ENCODE measurements around the gene MYADM.

DNA sequence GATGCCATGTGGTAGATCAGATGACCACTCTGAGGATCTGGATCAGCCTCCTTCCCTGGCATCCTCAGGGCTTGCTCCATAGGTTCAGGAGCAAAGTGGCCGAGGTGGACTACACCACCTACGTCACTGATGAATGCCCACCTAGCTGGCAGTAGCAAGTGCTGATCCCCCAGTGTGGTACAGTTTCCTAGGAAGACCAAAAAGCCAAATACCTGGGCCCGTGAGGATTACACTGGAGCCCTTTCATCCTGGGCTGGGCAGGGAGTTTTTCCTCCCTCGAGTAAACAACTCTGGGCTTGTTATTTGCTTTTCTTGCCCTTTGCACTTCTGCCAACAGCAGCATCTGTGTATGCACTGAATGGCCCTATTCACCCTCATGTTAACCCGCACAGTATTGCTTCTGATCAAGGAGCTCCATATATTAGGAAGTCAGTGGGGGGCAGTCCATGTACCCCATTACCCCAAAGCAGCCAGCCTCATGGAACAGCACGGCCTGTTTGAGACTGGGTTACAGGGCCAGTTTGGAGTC lies 3.3 kb upstream of the MYADM start:
- TF ChIP-seq, protein P1, sequence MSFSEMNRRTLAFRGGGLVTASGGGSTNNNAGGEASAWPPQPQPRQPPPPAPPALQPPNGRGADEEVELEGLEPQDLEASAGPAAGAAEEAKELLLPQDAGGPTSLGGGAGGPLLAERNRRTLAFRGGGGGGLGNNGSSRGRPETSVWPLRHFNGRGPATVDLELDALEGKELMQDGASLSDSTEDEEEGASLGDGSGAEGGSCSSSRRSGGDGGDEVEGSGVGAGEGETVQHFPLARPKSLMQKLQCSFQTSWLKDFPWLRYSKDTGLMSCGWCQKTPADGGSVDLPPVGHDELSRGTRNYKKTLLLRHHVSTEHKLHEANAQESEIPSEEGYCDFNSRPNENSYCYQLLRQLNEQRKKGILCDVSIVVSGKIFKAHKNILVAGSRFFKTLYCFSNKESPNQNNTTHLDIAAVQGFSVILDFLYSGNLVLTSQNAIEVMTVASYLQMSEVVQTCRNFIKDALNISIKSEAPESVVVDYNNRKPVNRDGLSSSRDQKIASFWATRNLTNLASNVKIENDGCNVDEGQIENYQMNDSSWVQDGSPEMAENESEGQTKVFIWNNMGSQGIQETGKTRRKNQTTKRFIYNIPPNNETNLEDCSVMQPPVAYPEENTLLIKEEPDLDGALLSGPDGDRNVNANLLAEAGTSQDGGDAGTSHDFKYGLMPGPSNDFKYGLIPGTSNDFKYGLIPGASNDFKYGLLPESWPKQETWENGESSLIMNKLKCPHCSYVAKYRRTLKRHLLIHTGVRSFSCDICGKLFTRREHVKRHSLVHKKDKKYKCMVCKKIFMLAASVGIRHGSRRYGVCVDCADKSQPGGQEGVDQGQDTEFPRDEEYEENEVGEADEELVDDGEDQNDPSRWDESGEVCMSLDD (tag by site-specific recombination; IDR thresholded peaks at IDR 0.05), result no peak
- TF ChIP-seq ZNF169 (tag by site-specific recombination; IDR thresholded peaks at IDR 0.05) (no peak), ZBTB7A (tag by site-specific recombination; IDR thresholded peaks at IDR 0.05; ENCODE audit: low read depth) (no peak)
- TF ChIP-seq, protein P2, sequence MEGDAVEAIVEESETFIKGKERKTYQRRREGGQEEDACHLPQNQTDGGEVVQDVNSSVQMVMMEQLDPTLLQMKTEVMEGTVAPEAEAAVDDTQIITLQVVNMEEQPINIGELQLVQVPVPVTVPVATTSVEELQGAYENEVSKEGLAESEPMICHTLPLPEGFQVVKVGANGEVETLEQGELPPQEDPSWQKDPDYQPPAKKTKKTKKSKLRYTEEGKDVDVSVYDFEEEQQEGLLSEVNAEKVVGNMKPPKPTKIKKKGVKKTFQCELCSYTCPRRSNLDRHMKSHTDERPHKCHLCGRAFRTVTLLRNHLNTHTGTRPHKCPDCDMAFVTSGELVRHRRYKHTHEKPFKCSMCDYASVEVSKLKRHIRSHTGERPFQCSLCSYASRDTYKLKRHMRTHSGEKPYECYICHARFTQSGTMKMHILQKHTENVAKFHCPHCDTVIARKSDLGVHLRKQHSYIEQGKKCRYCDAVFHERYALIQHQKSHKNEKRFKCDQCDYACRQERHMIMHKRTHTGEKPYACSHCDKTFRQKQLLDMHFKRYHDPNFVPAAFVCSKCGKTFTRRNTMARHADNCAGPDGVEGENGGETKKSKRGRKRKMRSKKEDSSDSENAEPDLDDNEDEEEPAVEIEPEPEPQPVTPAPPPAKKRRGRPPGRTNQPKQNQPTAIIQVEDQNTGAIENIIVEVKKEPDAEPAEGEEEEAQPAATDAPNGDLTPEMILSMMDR (tag by site-specific recombination; IDR thresholded peaks at IDR 0.05), result no peak
